Iris pigment epithelial cell (primary cell): ENCODE data around the gene OTOS.

ENCODE experiments used
- DNase-seq: peaks from one replicate; pipeline ENCODE4 v3.0.0-alpha.2; 2011; ENCODE audit warnings: low read depth

The OTOS gene

GRCh38 chr2:240136013-240136670, 4.3 kb downstream of the OTOS start, which contains the start of gene COPS9:
Gene COPS9 (minus strand): TSS chr2:240136305. CDS start chr2:240136284, 21 bp downstream.
- DNase-seq = peak; percentile 91

- no peak for DNase-seq
Observed at GRCh38 chr2:240135706-240136012, 4.8 kb downstream of the OTOS start.

DNA sequence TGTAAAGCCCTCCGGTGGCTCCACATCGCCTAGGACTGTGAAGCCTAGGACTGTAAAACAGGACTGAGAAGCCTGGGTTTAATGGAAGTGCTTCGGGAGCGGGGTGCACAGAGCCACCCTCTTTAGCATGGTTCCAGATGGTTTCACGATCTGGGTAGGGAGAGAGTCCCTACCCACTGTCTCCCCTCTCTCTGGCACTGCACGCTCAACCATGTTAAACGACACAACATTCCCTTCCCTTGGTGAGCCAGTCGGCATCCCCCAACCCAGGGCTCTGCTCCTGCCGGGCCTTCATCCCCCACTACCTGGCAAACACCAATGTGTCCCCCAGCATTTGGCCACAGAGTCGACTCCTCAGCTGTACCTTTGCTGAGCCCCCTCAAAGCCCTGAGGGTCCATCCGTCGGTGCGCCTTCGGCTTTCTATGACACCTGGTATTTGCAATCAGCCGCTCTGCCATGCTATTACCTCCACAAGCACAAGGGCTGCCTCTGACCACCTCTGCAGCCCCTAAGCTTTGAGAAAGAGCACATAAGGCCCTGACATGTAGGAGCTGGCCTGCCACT, 5.4 kb downstream of the OTOS start:
- DNase-seq = no peak

- DNase-seq = no peak
Observed at GRCh38 chr2:240134466-240134865, 6.0 kb downstream of the OTOS start.

- DNase-seq = no peak
Observed at GRCh38 chr2:240133401-240133800, 7.1 kb downstream of the OTOS start.

DNA sequence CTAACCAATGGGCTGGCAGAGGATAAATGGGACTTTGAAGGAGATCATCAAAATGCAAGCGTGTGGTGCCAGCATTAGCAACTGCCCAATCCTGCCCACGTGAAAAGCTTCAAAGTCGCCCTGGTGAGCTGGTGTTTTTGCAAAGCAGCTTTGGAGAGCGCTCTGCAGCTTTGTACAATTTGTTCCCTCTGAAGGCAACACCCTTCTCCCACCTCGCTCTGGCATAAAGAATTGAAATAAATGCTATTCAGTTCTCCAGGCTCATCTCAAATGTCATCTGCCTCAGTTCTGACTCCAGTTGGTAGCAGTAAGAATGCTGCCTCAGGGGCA, 7.8 kb downstream of the OTOS start:
- DNase-seq = no peak

- no peak for DNase-seq
Observed at GRCh38 chr2:240131941-240132650, 8.4 kb downstream of the OTOS start.

DNA sequence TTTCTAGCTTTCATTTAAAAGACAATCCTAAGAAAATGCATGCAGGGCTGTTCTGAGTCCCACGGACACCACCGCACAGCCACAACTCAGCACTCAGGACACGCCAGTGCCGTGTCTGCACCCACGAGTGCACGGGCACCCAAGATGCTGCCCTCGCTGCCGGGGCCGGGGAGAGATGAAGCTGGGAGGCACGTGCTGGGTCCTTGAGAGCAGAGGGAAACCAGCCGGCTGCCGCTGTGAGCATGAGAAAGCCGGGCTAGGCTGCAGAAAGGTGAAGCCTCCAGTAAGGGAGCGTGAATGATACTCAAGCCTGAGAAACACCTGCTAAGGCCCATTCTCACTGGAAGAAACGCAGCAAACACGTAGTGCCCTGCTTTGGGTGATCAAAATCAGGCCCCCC, 9.2 kb downstream of the OTOS start:
- no peak for DNase-seq

- no peak for DNase-seq
Observed at GRCh38 chr2:240130393-240131195, 9.9 kb downstream of the OTOS start.

DNA sequence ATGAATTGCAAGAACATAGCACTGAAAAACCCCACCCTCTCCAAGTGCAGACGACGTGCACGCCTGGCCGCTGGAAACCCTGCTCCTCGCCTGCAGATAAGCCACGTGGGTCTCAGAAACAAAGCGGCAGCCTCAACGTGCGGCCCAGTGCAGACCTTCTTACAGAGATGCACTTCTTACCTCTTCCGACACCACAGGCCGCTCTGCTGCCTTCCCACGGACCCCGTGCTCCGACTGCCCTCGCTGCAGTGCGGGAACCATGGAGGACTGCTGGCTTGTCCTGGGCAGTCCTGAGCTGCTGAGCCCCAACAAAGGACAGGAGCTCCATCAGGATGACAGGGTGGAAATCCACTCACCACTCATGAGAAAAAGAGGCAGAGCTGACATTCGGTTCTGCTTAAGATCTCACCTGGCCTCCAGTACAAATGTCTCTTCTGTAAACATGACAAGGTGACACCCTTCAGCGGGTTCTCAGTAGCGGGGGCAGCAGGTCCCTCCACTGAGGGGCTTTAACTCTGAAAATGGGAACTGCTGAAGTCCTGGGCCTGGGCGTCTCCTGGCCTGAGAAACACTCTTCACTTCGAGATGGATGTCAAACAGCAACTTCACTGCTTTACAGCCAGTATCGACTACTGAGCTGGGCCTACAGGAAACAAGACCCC, 10.6 kb downstream of the OTOS start:
- no peak for DNase-seq

GRCh38 chr2:240129311-240129710, 11.1 kb downstream of the OTOS start:
- DNase-seq = no peak

- no peak for DNase-seq
Observed at GRCh38 chr2:240128608-240129145, 11.8 kb downstream of the OTOS start.

DNA sequence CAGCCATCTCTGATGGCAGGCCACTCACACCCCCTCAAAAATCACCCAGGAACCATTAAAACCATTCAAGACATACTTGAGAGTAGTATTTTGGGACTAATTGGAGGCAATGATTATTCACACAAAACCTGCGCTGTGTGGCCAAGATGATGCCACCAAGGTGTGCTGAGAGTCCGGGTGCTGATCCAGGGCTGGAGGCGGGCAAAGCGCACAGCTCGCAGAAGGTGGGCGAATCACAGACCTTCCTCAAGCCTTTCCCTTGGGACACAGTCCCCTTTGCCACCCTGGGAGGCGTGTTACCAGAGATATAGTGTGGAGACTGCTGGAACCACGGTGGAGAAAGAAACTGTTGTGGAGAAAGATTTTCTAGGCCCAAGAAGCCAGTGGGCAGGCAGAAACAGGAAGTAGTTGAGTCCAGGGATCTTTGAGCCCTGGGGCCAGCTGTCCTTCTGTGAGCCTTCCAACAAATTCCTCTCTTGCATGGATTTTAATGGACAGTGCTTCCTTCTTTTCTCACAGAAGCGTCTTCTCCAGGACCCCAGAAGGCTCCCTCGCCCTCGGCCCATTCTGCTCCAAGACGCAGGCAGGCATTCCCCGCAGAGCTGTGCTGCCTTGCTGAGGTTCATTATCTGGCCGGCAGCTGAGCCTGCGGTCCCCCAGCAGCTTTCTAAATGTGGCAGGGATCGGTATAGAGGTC, 12.4 kb downstream of the OTOS start:
- no peak for DNase-seq

GRCh38 chr2:240127191-240127750, 13.2 kb downstream of the OTOS start:
- DNase-seq = no peak

DNA sequence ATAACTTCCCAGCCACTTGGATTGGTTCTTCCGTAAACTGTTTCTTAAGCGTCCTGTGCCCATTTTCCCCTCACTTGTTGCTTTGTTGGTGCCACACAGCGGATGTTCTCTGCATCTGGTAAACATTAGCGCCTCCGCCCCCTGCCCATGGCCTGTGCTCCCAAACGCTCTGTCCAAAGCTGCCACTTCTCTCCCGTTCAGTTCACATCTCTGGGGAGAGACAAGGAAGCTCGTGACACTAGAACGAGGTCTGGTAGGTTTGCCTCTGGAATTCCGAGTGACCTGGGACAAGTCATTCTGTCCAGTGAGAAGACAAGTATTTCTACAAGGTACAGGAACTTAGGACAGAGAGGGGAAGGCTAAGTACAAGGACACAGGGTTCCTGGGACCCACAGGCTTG, 13.7 kb downstream of the OTOS start:
- DNase-seq = no peak

GRCh38 chr2:240125742-240126141, 14.7 kb downstream of the OTOS start:
- no peak for DNase-seq

- no peak for DNase-seq
Observed at GRCh38 chr2:240124651-240125030, 15.8 kb downstream of the OTOS start.

DNA sequence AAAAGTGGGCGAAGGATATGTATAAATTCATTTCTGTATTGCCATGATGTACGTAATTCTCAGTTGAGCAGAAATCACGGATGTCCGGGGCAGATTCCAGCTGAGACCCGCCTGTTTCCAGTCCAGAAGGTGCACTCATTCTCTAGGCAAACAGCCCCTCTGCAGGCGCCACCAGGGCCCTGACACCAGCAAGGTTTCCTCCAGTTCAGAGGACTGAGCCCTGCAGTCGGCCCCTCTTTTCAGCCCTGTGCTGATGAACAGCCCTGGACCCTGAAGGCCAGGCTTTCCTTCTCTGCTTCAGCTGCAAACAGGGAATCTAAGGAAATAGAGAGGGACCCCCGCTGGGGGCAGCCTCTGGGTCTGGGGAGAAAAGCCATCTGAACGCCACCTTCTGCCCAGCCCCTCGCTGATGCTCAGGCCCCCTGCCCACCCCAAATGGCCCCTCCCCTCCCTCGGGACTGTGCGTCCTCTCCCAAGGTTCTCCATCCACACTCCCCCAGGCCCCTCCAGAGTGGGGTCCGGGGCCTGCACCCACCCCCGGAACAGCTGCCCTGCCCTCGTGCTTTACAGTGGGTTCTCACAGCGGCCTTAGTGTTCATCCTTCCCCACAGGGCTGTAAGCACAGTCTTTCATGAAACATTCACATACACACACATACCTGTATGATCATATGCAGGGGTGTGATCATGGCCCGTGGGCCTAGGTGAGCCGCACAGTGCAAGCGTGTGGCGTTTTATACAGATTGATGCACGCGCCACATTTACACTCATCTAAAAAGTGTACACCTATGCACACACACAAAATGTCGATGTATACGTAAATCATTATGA, 16.4 kb downstream of the OTOS start:
- DNase-seq = no peak

DNA sequence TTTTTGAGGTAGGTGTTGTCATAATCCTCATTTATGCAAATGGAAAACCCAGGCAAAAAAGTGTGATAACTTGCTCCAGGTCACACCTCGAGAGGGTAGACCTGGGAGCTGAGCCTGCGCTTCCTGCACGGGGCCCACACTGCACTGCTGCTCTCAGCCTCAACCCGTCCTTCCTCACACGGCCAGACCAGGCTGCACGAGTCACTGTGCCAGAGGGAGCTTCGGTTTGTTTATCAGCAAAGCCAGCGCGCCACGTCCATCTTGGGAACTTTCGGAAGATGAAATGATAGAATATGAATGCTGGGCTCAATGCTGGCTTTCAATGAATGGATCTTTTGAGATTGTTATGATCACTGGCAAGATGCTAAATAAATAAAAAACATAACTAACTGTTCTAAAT, 18.8 kb downstream of the OTOS start:
- no peak for DNase-seq

- DNase-seq = no peak
Observed at GRCh38 chr2:240121190-240121589, 19.3 kb downstream of the OTOS start.
